ENCODE measurements around the gene TCP1.

GRCh38 chr6:159833997-159834603 lies 44.7 kb upstream of the TCP1 start:
- TF ChIP-seq CTCF (IDR thresholded peaks at IDR 0.05; ENCODE audit: low read length) (no peak), EZH2 (optimal IDR thresholded peaks at IDR 0.05; ENCODE audit: low read depth, low read length) (no peak), EZH2phosphoT487 (IDR thresholded peaks at IDR 0.05; ENCODE audit: low read length) (no peak)
